PFSK-1 (cell line): ENCODE results near the gene FAM3B.

Source experiments
- FOXP2 ChIP-seq: optimal IDR thresholded peaks from 2 replicates; pipeline ENCODE3; 2011; ENCODE audit warnings: borderline replicate concordance, control low read depth, inconsistent platforms; ENCODE audit not compliant: insufficient read depth; ENCODE audit errors: extremely low read length, extremely low read depth
- POLR2AphosphoS5 ChIP-seq: IDR thresholded peaks from 2 replicates; pipeline ENCODE4 v1.6.1; 2012; ENCODE audit warnings: low read depth, mild to moderate bottlenecking, control low read depth, low read length, moderate library complexity
- SIN3A ChIP-seq: IDR thresholded peaks from 2 replicates; pipeline ENCODE4 v1.6.1; 2012; ENCODE audit warnings: mild to moderate bottlenecking, low read length, moderate library complexity, borderline replicate concordance; ENCODE audit not compliant: insufficient read depth
- TAF1 ChIP-seq: IDR thresholded peaks from 2 replicates; pipeline ENCODE4 v1.6.1; 2012; ENCODE audit warnings: low read length, control low read depth, borderline replicate concordance; ENCODE audit not compliant: insufficient read depth
- TF ChIP-seq, protein P1 (sequence below), 2 experiments: IDR thresholded peaks; 2 replicates each; pipeline versions ENCODE4 v1.6.1 to v1.8.0; 2011 to 2012; ENCODE audit warnings: low read depth in 2 of 2, low read length in 2 of 2, control low read depth in 1 of 2, inconsistent platforms in 1 of 2, mild to moderate bottlenecking in 1 of 2, moderate library complexity in 1 of 2; ENCODE audit not compliant: insufficient read depth in 1 of 2

FAM3B gene

DNA sequence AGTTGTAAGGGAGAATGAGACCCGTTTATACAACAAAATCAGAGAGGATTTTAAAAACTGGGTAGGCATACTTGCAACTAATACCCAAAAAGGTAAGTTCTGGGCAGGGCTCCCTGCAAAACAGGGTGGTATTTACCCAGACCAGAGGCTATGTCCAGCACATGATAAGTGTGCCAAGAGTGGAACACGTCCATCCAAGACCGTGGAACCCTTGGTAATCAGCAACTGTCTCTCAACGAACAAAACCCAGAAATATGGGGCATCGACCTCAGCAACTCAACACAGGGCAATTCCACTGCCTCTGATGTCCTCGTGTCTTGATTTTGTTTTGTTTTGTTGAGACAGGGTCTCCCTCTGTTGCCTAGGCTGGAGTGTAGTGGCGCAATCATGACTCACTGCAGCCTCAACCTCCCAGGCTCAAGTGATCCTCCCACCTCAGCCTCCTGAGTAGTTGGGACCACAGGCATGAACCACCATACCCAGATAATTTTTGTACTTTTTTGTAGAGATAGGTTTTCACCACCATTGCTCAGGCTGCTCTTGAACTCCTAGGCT, 82.7 kb downstream of the FAM3B start:
- TF ChIP-seq SIN3A (no peak), FOXP2 (no peak), POLR2AphosphoS5 (no peak), TAF1 (no peak)
- TF ChIP-seq, protein P1, sequence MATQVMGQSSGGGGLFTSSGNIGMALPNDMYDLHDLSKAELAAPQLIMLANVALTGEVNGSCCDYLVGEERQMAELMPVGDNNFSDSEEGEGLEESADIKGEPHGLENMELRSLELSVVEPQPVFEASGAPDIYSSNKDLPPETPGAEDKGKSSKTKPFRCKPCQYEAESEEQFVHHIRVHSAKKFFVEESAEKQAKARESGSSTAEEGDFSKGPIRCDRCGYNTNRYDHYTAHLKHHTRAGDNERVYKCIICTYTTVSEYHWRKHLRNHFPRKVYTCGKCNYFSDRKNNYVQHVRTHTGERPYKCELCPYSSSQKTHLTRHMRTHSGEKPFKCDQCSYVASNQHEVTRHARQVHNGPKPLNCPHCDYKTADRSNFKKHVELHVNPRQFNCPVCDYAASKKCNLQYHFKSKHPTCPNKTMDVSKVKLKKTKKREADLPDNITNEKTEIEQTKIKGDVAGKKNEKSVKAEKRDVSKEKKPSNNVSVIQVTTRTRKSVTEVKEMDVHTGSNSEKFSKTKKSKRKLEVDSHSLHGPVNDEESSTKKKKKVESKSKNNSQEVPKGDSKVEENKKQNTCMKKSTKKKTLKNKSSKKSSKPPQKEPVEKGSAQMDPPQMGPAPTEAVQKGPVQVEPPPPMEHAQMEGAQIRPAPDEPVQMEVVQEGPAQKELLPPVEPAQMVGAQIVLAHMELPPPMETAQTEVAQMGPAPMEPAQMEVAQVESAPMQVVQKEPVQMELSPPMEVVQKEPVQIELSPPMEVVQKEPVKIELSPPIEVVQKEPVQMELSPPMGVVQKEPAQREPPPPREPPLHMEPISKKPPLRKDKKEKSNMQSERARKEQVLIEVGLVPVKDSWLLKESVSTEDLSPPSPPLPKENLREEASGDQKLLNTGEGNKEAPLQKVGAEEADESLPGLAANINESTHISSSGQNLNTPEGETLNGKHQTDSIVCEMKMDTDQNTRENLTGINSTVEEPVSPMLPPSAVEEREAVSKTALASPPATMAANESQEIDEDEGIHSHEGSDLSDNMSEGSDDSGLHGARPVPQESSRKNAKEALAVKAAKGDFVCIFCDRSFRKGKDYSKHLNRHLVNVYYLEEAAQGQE (IDR thresholded peaks at IDR 0.05; ENCODE audit: insufficient read depth in 1 of 2, low read depth in 2 of 2, low read length in 2 of 2) = no peak

DNA sequence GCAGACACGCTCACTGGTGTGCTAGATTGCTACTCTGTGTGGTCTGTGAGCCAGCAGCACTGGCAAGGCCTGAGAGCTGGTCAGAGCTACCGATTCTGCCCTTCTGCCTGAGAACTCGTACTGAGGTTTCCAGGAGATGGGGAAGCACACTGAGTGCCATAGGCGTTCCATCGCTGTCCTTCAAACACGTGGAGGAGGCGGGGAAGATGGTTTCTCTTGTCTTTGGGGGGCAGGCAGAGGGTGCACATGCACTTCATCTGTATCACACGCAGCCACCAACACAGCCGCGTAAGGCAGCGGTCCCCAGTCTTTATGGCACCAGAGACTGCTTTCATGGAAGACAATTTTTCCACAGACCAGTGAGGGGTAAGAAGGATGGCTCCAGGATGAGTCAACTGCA, 85.6 kb downstream of the FAM3B start:
- no peak for TF ChIP-seq TAF1
- no peak for TF ChIP-seq FOXP2
- TF ChIP-seq SIN3A = no peak
- no peak for TF ChIP-seq POLR2AphosphoS5
- TF ChIP-seq, protein P1 (IDR thresholded peaks at IDR 0.05; ENCODE audit: insufficient read depth in 1 of 2, low read depth in 2 of 2, low read length in 2 of 2) = no peak

DNA sequence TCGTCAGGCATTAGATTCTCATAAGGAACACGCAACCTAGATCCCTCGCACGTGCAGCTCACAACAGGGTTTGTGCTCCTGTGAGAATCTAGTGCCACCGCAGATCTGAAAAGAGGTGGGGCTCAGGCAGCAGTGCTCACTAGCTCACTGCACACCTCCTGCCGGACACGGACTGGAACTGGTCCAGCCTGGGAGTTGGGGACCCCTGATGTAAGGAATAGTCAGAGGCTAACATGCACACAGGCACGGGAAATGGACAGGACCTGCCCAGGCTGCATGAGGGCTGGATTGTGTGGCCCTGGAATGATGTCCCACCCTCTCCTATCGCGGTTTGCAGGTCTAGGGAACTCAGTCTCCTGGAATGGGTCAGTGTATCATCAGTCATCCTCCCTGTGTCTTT, 86.2 kb downstream of the FAM3B start:
- TF ChIP-seq, protein P1 (IDR thresholded peaks at IDR 0.05; ENCODE audit: insufficient read depth in 1 of 2, low read depth in 2 of 2, low read length in 2 of 2) = no peak
- no peak for TF ChIP-seq FOXP2
- no peak for TF ChIP-seq SIN3A
- TF ChIP-seq POLR2AphosphoS5 = no peak
- TF ChIP-seq TAF1 = no peak

DNA sequence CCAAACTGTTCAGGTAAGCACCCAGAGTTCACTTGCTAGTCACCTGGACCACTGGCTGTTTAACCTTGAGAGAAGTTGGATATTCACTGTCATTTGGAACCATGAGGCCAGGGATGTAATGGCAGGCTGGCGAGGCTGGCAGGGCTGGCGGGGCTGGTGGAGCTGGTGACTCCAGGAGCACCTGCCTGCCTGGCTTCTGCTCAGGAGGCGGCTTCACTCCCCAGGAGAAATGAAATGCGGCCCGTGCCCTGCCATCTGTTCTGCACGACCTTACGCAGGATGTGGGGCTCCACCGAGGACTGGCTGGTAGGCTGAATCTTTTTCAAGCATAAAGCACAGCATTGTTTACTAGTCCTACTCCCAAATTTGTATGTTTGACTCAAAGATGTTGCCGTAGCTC, 86.7 kb downstream of the FAM3B start:
- TF ChIP-seq, protein P1 (IDR thresholded peaks at IDR 0.05; ENCODE audit: insufficient read depth in 1 of 2, low read depth in 2 of 2, low read length in 2 of 2) = no peak
- TF ChIP-seq TAF1 = no peak
- no peak for TF ChIP-seq SIN3A
- no peak for TF ChIP-seq POLR2AphosphoS5
- no peak for TF ChIP-seq FOXP2
